DOHH2 (cell line): ENCODE data around the gene CYP4F2.

Experiments used
- CTCF ChIP-seq: fragments of 200-600 bp; sonication (generic); IDR thresholded peaks from one replicate; pipeline ENCODE4 v1.5.1; 2014; ENCODE audit warnings: antibody characterized with exemption, mild to moderate bottlenecking, low read depth, low read length; ENCODE audit not compliant: poor library complexity, severe bottlenecking
- EZH2phosphoT487 ChIP-seq: fragments of 200-600 bp; sonication (generic); IDR thresholded peaks from 2 replicates; pipeline ENCODE4 v1.6.1; 2017; ENCODE audit warnings: borderline replicate concordance, mild to moderate bottlenecking, antibody characterized with exemption, low read length, moderate library complexity, mixed read lengths

GRCh38 chr19:15885919-15886318 lies 12.0 kb downstream of the CYP4F2 start:
- TF ChIP-seq CTCF (no peak), EZH2phosphoT487 (no peak)
